ENCODE measurements around the gene MXD3.
"Not testable (repeated sequence)": the region's sequence is repeated elsewhere in the genome, so short reads cannot be mapped to it uniquely, and the experiment has no call there.

The MXD3 gene

DNA sequence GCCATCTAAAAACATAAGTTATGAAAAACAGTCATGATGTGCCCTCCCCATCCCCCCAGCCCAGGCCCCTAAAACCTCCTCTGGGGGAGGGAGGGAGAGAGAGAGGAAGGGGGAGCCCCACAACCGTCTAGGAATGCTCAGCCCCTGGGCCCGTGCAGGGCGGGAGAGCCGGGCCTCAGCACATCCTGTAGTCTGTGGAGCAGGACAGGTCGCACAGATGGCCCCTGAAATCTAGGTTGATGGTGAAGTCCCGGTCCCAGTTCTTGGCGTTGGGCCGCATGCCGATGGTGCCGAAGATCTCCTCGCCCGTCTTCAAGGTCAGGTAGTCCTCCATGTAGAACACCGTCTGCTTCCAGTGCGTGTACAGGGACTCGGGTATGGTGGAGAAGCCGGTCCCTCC is 46.3 kb downstream of the MXD3 start:
- no peak for DNase-seq (ENCODE audit: low read depth)

GRCh38 chr5:177264178-177264577 is 47.5 kb downstream of the MXD3 start:
- DNase-seq (ENCODE audit: low read depth): no peak

GRCh38 chr5:177261510-177261909 is 50.2 kb downstream of the MXD3 start:
- DNase-seq (ENCODE audit: low read depth): no peak

GRCh38 chr5:177260961-177261360 is 50.7 kb downstream of the MXD3 start:
- DNase-seq (ENCODE audit: low read depth): no peak

- not testable (repeated sequence) for DNase-seq (ENCODE audit: low read depth)
These were observed 53.0 kb downstream of the MXD3 start for GRCh38 chr5:177258711-177259110.

Measured in GM04503 (cell line).